CD4-positive, alpha-beta T cell (primary cell): ENCODE results near the gene VIPAS39. TPM values are rescaled to one million over a fixed set of nuclear protein-coding genes. Genes with fewer than 3 reads are reported as not detected.

ENCODE experiments used
- ATAC-seq: fragments of 200-7000 bp; cut with Tn5 transposase; one replicate; pipeline ENCODE4 v1.10.0; 2022; ENCODE audit warnings: mild to moderate bottlenecking; ENCODE audit not compliant: poor library complexity
- CTCF ChIA-PET: fragments of 350-600 bp; sonication (Branson Sonifier 250); formaldehyde crosslinking; loops from one replicate; lab custom pipeline; 2021; ENCODE audit warnings: antibody characterized with exemption, inconsistent platforms; lab: Charles Lee
- POLR2A ChIA-PET: fragments of 350-600 bp; sonication (Branson Sonifier 250); formaldehyde crosslinking; loops from one replicate; lab custom pipeline; 2021; ENCODE audit warnings: antibody characterized with exemption, inconsistent platforms; lab: Charles Lee
- DNase-seq, 14 experiments: peaks; one replicate each; pipeline ENCODE4 v3.0.0-alpha.2; 2013 to 2020; ENCODE audit warnings: mixed read lengths in 2 of 14
- H3K27ac ChIP-seq, 2 donors: one replicate each; pipeline versions ENCODE4 v1.5.1 to v1.7.0; 2013; ENCODE audit warnings: low read length in 2 of 2, low read depth in 1 of 2, mild to moderate bottlenecking in 1 of 2
- H3K27me3 ChIP-seq, 2 experiments: 1 replicate in 1 of 2; 2 replicates in 1 of 2; pipeline versions ENCODE4 v1.6.1 to v1.7.0; 2013; ENCODE audit warnings: low read length in 2 of 2, control low read depth in 1 of 2, mild to moderate bottlenecking in 1 of 2, moderate library complexity in 1 of 2; ENCODE audit not compliant: insufficient read depth in 2 of 2, control insufficient read depth in 1 of 2
- H3K36me3 ChIP-seq: one replicate; pipeline ENCODE4 v1.6.1; 2013; ENCODE audit warnings: low read length, control low read depth; ENCODE audit not compliant: insufficient read depth
- H3K4me1 ChIP-seq: one replicate; pipeline ENCODE4 v1.6.1; 2013; ENCODE audit warnings: low read length, control low read depth; ENCODE audit not compliant: insufficient read depth
- H3K4me3 ChIP-seq: one replicate; pipeline ENCODE4 v1.5.1; 2013; ENCODE audit warnings: mild to moderate bottlenecking, low read length, moderate library complexity
- H3K9me3 ChIP-seq, 2 experiments: 1 replicate in 1 of 2; 2 replicates in 1 of 2; pipeline versions ENCODE4 v1.6.1 to v1.7.0; 2013; ENCODE audit warnings: low read length in 2 of 2, mild to moderate bottlenecking in 2 of 2, control low read depth in 1 of 2, moderate library complexity in 1 of 2; ENCODE audit not compliant: control insufficient read depth in 1 of 2, insufficient read depth in 1 of 2
- H3K27ac Mint-ChIP-seq: one replicate; pipeline ENCODE4 v1.8.0; 2020; ENCODE audit warnings: mixed read lengths
- H3K27me3 Mint-ChIP-seq: one replicate; pipeline ENCODE4 v1.8.0; 2021; ENCODE audit warnings: mixed read lengths
- H3K36me3 Mint-ChIP-seq: one replicate; pipeline ENCODE4 v1.8.0; 2021; ENCODE audit warnings: low read depth, mixed read lengths
- H3K4me1 Mint-ChIP-seq: one replicate; pipeline ENCODE4 v1.8.0; 2021; ENCODE audit warnings: low read depth, mixed read lengths
- H3K4me3 Mint-ChIP-seq: one replicate; pipeline ENCODE4 v1.8.0; 2020; ENCODE audit warnings: mild to moderate bottlenecking, mixed read lengths
- H3K9me3 Mint-ChIP-seq: one replicate; pipeline ENCODE4 v1.8.0; 2020; ENCODE audit warnings: mixed read lengths
- intact Hi-C, 2 experiments: fragments of 100-400 bp; cut with DNase I in 1 of 2; cut with micrococcal nuclease in 1 of 2; formaldehyde crosslinking; loops; one replicate each; pipeline versions ENCODE4 v1.15.1 to v1.9.0; 2023 to 2025; cut with DNase I, micrococcal nuclease
- total RNA-seq, 174 experiments: library from RNA in 2 of 174; stranded (reverse) in 2 of 174; gene quantifications; one replicate each; pipeline ENCODE4 v1.2.3 and lab custom pipeline; 2021 to 2026
- TF ChIP-seq, protein P1 (sequence below): fragments of 200-600 bp; IDR thresholded peaks from one replicate; pipeline ENCODE4 v1.8.0; 2022; ENCODE audit warnings: antibody characterized with exemption, mild to moderate bottlenecking

Gene VIPAS39
- total RNA-seq, 2 experiments from 2014 or later, result 7.6 to 8.7 TPM

DNA sequence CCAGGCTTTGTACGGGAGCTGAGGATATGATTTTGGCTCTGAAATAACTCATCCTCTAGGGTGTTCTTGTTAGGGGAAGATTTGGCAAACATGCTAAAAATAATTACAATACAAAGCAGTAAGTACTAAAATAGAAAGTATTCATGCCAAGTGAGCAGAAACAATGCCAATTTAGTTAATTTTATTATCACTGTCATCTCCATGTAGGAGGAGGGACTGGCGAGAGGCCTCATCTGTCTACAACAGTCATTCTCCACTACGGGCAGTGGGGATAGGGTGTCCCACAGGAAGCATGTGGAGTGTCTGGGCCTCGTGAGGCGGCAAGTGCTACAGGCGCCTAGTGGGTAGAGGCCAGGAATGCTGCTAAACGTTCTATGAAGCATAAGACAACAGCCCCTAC is 37.9 kb upstream of the VIPAS39 start:
- Mint-ChIP-seq H3K9me3 (no peaks in the 10 kb centered on the region), H3K4me1 (peaks cover 4% of the 10 kb centered on the region), H3K4me3 (no peak overlapping the region), H3K27me3 (peaks cover 33% of the 10 kb centered on the region), H3K36me3 (no peaks in the 10 kb centered on the region), H3K27ac (no peak overlapping the region)
- H3K4me3 ChIP-seq, result no peak overlapping the region
- no peaks in the 10 kb centered on the region for H3K36me3 ChIP-seq
- peaks cover 11% of the 10 kb centered on the region for H3K4me1 ChIP-seq
- H3K27ac ChIP-seq, result no peak overlapping the region
- ChIA-PET CTCF (no interaction called here), POLR2A (no interaction called here)
- intact Hi-C loops, result no loop called here
- peaks cover 21 to 23% of the 10 kb centered on the region in 2 experiments for H3K27me3 ChIP-seq
- TF ChIP-seq, protein P1, sequence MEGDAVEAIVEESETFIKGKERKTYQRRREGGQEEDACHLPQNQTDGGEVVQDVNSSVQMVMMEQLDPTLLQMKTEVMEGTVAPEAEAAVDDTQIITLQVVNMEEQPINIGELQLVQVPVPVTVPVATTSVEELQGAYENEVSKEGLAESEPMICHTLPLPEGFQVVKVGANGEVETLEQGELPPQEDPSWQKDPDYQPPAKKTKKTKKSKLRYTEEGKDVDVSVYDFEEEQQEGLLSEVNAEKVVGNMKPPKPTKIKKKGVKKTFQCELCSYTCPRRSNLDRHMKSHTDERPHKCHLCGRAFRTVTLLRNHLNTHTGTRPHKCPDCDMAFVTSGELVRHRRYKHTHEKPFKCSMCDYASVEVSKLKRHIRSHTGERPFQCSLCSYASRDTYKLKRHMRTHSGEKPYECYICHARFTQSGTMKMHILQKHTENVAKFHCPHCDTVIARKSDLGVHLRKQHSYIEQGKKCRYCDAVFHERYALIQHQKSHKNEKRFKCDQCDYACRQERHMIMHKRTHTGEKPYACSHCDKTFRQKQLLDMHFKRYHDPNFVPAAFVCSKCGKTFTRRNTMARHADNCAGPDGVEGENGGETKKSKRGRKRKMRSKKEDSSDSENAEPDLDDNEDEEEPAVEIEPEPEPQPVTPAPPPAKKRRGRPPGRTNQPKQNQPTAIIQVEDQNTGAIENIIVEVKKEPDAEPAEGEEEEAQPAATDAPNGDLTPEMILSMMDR, result no peak
- DNase-seq (no peak), ATAC-seq (no peak)
- H3K9me3 ChIP-seq, result no peaks in the 10 kb centered on the region

DNA sequence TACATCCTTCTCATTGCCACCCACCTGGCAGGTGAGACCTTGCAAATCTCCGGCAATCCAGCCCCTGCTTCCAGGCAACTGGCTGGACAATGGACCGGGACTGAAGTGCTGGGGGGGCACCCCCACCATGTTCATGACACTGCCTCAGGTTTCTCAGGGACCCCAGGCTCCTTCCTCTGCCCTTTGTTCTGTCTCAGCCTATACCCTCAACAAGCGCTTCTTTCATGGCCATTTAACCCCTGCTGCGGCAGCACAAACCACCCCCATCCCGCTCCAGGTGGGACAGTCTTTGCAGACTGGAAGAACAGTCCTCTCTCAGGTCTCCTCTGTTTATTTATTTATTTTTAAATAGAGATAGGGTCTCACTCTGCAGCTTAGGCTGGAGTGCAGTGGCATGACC is 33.7 kb upstream of the VIPAS39 start:
- Mint-ChIP-seq H3K27me3 (peaks cover 10% of the 10 kb centered on the region), H3K27ac (no peak overlapping the region), H3K4me1 (no peaks in the 10 kb centered on the region), H3K4me3 (no peak overlapping the region), H3K36me3 (no peaks in the 10 kb centered on the region), H3K9me3 (no peaks in the 10 kb centered on the region)
- Histone ChIP-seq H3K36me3 (no peaks in the 10 kb centered on the region), H3K27me3 (peaks cover 0 to 5% of the 10 kb centered on the region in 2 experiments), H3K9me3 (no peaks in the 10 kb centered on the region), H3K27ac (no peak overlapping the region), H3K4me3 (no peak overlapping the region), H3K4me1 (no peaks in the 10 kb centered on the region)
- intact Hi-C loops, result no loop called here
- TF ChIP-seq, protein P1, result no peak
- POLR2A ChIA-PET, result no interaction called here
- ATAC-seq (no peak), DNase-seq (no peak)
- CTCF ChIA-PET, result no interaction called here

DNA sequence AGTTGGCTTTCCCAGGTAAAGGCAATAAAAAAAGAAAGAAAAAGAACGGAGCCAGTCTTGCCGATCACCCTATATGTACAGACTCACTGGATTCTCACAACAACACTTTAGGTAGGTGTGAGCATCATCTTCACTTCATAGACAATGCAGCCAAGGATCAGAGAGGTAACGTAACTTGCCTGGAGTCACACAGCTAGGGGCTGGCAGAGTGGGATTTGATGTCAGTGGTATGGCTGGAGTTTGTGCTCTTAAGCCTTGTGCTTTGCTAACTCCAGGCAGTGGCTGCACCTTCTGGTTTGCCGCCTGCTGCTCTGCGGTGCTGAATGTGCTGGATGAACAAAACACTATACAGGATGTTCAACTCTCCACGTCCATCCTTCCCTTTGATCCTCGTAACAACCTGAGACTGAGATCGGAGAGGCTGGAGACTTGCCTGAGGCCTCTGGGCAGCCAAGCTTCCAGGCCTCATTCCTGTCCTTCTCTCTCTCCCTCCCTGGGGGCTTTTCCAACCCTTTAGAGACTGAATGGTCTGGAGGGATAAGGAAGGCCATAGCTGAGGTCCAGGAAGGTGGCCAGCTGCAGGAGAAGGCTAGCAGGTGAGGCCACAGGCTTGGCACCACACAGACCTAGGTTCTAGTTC is 33.1 kb upstream of the VIPAS39 start:
- no peaks in the 10 kb centered on the region for H3K9me3 ChIP-seq
- H3K27ac ChIP-seq, result no peak overlapping the region
- DNase-seq (no peak), ATAC-seq (no peak)
- Mint-ChIP-seq H3K4me1 (no peaks in the 10 kb centered on the region), H3K9me3 (no peaks in the 10 kb centered on the region), H3K4me3 (no peak overlapping the region), H3K27ac (no peak overlapping the region), H3K36me3 (no peaks in the 10 kb centered on the region), H3K27me3 (peaks cover 5% of the 10 kb centered on the region)
- ChIA-PET POLR2A (no interaction called here), CTCF (no interaction called here)
- TF ChIP-seq, protein P1, result no peak
- H3K4me3 ChIP-seq, result no peak overlapping the region
- H3K27me3 ChIP-seq, result peaks cover 0 to 4% of the 10 kb centered on the region in 2 experiments
- intact Hi-C loops, result no loop called here
- no peaks in the 10 kb centered on the region for H3K36me3 ChIP-seq
- H3K4me1 ChIP-seq, result no peaks in the 10 kb centered on the region
